HEK293 (cell line): ENCODE data around the gene KCNAB1.

Experiments
- CTCF ChIP-seq: fragments of 450-650 bp; formaldehyde crosslinking; IDR thresholded peaks from 2 replicates; pipeline ENCODE4 v1.5.1; 2016; ENCODE audit warnings: missing biosample characterization, missing genetic modification characterization
- GLI4 ChIP-seq: fragments of 450-650 bp; formaldehyde crosslinking; IDR thresholded peaks from 2 replicates; pipeline ENCODE4 v1.5.1; 2016; ENCODE audit warnings: missing biosample characterization, missing genetic modification characterization
- MYNN ChIP-seq: fragments of 450-650 bp; formaldehyde crosslinking; IDR thresholded peaks from 2 replicates; pipeline ENCODE4 v1.5.1; 2016; ENCODE audit warnings: missing biosample characterization, missing genetic modification characterization, borderline replicate concordance
- MZF1 ChIP-seq: fragments of 450-650 bp; formaldehyde crosslinking; IDR thresholded peaks from 2 replicates; pipeline ENCODE4 v1.5.1; 2017; ENCODE audit warnings: missing biosample characterization, missing genetic modification characterization, borderline replicate concordance
- PBX3 ChIP-seq: sonication (generic); formaldehyde crosslinking; IDR thresholded peaks from 2 replicates; pipeline ENCODE4 v1.8.1; 2022; ENCODE audit warnings: mild to moderate bottlenecking, moderate library complexity, missing genetic modification reagents
- PRDM10 ChIP-seq: fragments of 450-650 bp; formaldehyde crosslinking; IDR thresholded peaks from 2 replicates; pipeline ENCODE4 v1.5.1; 2016; ENCODE audit warnings: missing biosample characterization, missing genetic modification characterization
- SETDB1 ChIP-seq: IDR thresholded peaks from one replicate; pipeline ENCODE4 v1.6.1; 2017; ENCODE audit warnings: mild to moderate bottlenecking, low read length, moderate library complexity, mixed read lengths; ENCODE audit not compliant: insufficient read length
- ZBTB7A ChIP-seq: fragments of 450-650 bp; formaldehyde crosslinking; IDR thresholded peaks from 2 replicates; pipeline ENCODE4 v1.5.1; 2016; ENCODE audit warnings: low read depth, missing biosample characterization, missing genetic modification characterization
- ZNF169 ChIP-seq: fragments of 450-650 bp; formaldehyde crosslinking; IDR thresholded peaks from 2 replicates; pipeline ENCODE4 v1.5.1; 2016; ENCODE audit warnings: missing biosample characterization, missing genetic modification characterization
- ZNF302 ChIP-seq: fragments of 450-650 bp; formaldehyde crosslinking; IDR thresholded peaks from 2 replicates; pipeline ENCODE4 v1.5.1; 2016; ENCODE audit warnings: missing biosample characterization, missing genetic modification characterization, low read depth
- ZNF335 ChIP-seq: fragments of 450-650 bp; formaldehyde crosslinking; conservative IDR thresholded peaks from 2 replicates; pipeline ENCODE4 v1.5.1; 2016; ENCODE audit warnings: missing biosample characterization, missing genetic modification characterization
- ZNF530 ChIP-seq: fragments of 450-650 bp; formaldehyde crosslinking; IDR thresholded peaks from 2 replicates; pipeline ENCODE4 v1.5.1; 2016; ENCODE audit warnings: low read depth, missing biosample characterization, missing genetic modification characterization

- no peak for TF ChIP-seq SETDB1
- TF ChIP-seq ZNF169 (tag by site-specific recombination): no peak
- no peak for TF ChIP-seq PRDM10 (tag by site-specific recombination)
- no peak for TF ChIP-seq CTCF (tag by site-specific recombination)
- TF ChIP-seq MYNN (tag by site-specific recombination): no peak
- TF ChIP-seq MZF1 (tag by site-specific recombination): no peak
- no peak for TF ChIP-seq ZNF335 (tag by site-specific recombination)
- TF ChIP-seq ZNF302 (tag by site-specific recombination): no peak
- no peak for TF ChIP-seq ZNF530 (tag by site-specific recombination)
- TF ChIP-seq PBX3: no peak
- TF ChIP-seq ZBTB7A (tag by site-specific recombination): no peak
- no peak for TF ChIP-seq GLI4
Observed at GRCh38 chr3:156148946-156149381, 28.6 kb downstream of the KCNAB1 start.
